ENCODE measurements around the gene RPS26. TPM values are rescaled to one million over a fixed set of nuclear protein-coding genes. Genes with fewer than 3 reads are reported as not detected.

Gene RPS26
- total RNA-seq, 1 donor from 2014 or later = 77.2 TPM

GRCh38 chr12:56007564-56008559 is 33.9 kb upstream of the RPS26 start:
- Histone ChIP-seq H3K27ac (peak overlapping the region; percentile 88), H3K4me1 (peaks cover 13% of the 10 kb centered on the region), H3K9me3 (no peaks in the 10 kb centered on the region), H3K27me3 (ENCODE audit: low read depth) (no peaks in the 10 kb centered on the region), H3K36me3 (peaks cover 17% of the 10 kb centered on the region), H3K4me3 (peak overlapping the region; percentile 77)
- DNase-seq (peak; percentile 71), ATAC-seq (peak; percentile 93 to 96)
- no peak for TF ChIP-seq CTCF (IDR thresholded peaks at IDR 0.05)
- intact Hi-C loops (cut with DNase I) = no loop called here

- Histone ChIP-seq H3K4me3 (no peak overlapping the region), H3K9me3 (no peaks in the 10 kb centered on the region), H3K36me3 (no peaks in the 10 kb centered on the region), H3K4me1 (peaks cover 13% of the 10 kb centered on the region), H3K27me3 (ENCODE audit: low read depth) (no peaks in the 10 kb centered on the region), H3K27ac (no peak overlapping the region)
- DNase-seq (no peak), ATAC-seq (no peak)
- TF ChIP-seq CTCF (IDR thresholded peaks at IDR 0.05) = no peak
- intact Hi-C loops (cut with DNase I) = no loop called here
Measured at GRCh38 chr12:56010111-56010570, 31.6 kb upstream of the RPS26 start.

GRCh38 chr12:56011509-56012090 is 30.1 kb upstream of the RPS26 start:
- no peak overlapping the region for H3K4me3 ChIP-seq
- TF ChIP-seq CTCF (IDR thresholded peaks at IDR 0.05) = no peak
- no peaks in the 10 kb centered on the region for H3K36me3 ChIP-seq
- peaks cover 13% of the 10 kb centered on the region for H3K4me1 ChIP-seq
- no peaks in the 10 kb centered on the region for H3K27me3 ChIP-seq (ENCODE audit: low read depth)
- ATAC-seq = no peak
- no peak for DNase-seq
- intact Hi-C loops (cut with DNase I) = no loop called here
- no peaks in the 10 kb centered on the region for H3K9me3 ChIP-seq
- no peak overlapping the region for H3K27ac ChIP-seq

GRCh38 chr12:56013482-56013881 is 28.2 kb upstream of the RPS26 start:
- intact Hi-C loops (cut with DNase I) = no loop called here
- no peak for TF ChIP-seq CTCF (IDR thresholded peaks at IDR 0.05)
- no peaks in the 10 kb centered on the region for H3K36me3 ChIP-seq
- no peak overlapping the region for H3K4me3 ChIP-seq
- H3K4me1 ChIP-seq = no peaks in the 10 kb centered on the region
- H3K27me3 ChIP-seq (ENCODE audit: low read depth) = no peaks in the 10 kb centered on the region
- H3K9me3 ChIP-seq = no peaks in the 10 kb centered on the region
- DNase-seq (no peak), ATAC-seq (no peak)
- H3K27ac ChIP-seq = no peak overlapping the region

- DNase-seq (no peak), ATAC-seq (peak; percentile 84)
- Histone ChIP-seq H3K27ac (peak overlapping the region; percentile 51), H3K4me1 (no peaks in the 10 kb centered on the region), H3K9me3 (no peaks in the 10 kb centered on the region), H3K27me3 (ENCODE audit: low read depth) (no peaks in the 10 kb centered on the region), H3K4me3 (no peak overlapping the region), H3K36me3 (no peaks in the 10 kb centered on the region)
- intact Hi-C loops (cut with DNase I) = no loop called here
- TF ChIP-seq CTCF (IDR thresholded peaks at IDR 0.05) = no peak
Measured at GRCh38 chr12:56014205-56014604, 27.5 kb upstream of the RPS26 start.

Data from lower lobe of right lung (tissue), 2 donors.